K562 (cell line): Measurements from ENCODE around the gene STK24. TPM values are rescaled to one million over a fixed set of nuclear protein-coding genes. Genes with fewer than 3 reads are reported as not detected.

Source experiments
- ATAC-seq: fragments of 200-7000 bp; cut with Tn5 transposase; 3 replicates; pipeline ENCODE4 v1.9.1; 2020; ENCODE audit warnings: moderate library complexity
- BruUV-seq: library from RNA; stranded (reverse); fragments of 400-500 nt; replicated peaks from 2 replicates; lab custom pipeline; 2021; lab: Mats Ljungman, UMichigan
- CTCF ChIA-PET: fragments of 300-600 bp; formaldehyde crosslinking; extraction: SDS; loops from one replicate; lab custom pipeline; 2021; ENCODE audit warnings: low intra/inter-chr PET ratio; lab: Yijun Ruan, JAX
- POLR2A ChIA-PET: fragments of 300-600, 350-650 bp; sonication (Branson Sonifier 250); formaldehyde crosslinking; extraction: SDS; loops from one replicate; lab custom pipeline; 2021; ENCODE audit warnings: antibody characterized with exemption, inconsistent platforms; lab: Yijun Ruan, JAX
- DNase-seq, 4 experiments: peaks; one replicate each; pipeline versions ENCODE4 v3.0.0 to v3.0.0-alpha.2; 2011 to 2018; ENCODE audit warnings: low spot score in 3 of 4, mixed read lengths in 3 of 4; ENCODE audit errors: extremely low read depth in 1 of 4
- FAIRE-seq: peaks from 2 replicates; lab custom pipeline; 2011; peaks lifted over from hg19 to GRCh38; lab: Jason Lieb, UNC
- H2AFZ ChIP-seq: 2 replicates; pipeline ENCODE4 v1.6.0; 2011; ENCODE audit warnings: low read depth, low read length, control low read depth, inconsistent platforms
- H3K27ac ChIP-seq: fragments of 200-600 bp; 3 replicates; pipeline ENCODE4 v1.8.0; 2011; ENCODE audit warnings: low read depth, mild to moderate bottlenecking, control low read depth, inconsistent platforms, low read length, moderate library complexity, mixed read lengths; ENCODE audit errors: extremely low read depth
- H3K27me3 ChIP-seq, 2 experiments: fragments of 300-600 bp in 1 of 2; 2 replicates in 1 of 2; 3 replicates in 1 of 2; pipeline versions ENCODE4 v1.6.0 to v1.8.0; 2011; ENCODE audit warnings: inconsistent platforms in 2 of 2, low read length in 2 of 2, mild to moderate bottlenecking in 1 of 2, mixed read lengths in 1 of 2, moderate library complexity in 1 of 2; ENCODE audit not compliant: control insufficient read depth in 2 of 2, insufficient read depth in 2 of 2
- H3K36me3 ChIP-seq: fragments of 300-600 bp; 3 replicates; pipeline ENCODE4 v1.8.0; 2011; ENCODE audit warnings: mild to moderate bottlenecking, low read length, inconsistent platforms; ENCODE audit not compliant: control insufficient read depth, insufficient read depth
- H3K4me1 ChIP-seq, 2 experiments: fragments of 200-600 bp in 1 of 2; replicated peaks in 1 of 2; 2 replicates in 1 of 2; 3 replicates in 1 of 2; pipeline versions ENCODE4 v1.5.1 to v1.8.0; 2011; ENCODE audit warnings: inconsistent platforms in 2 of 2, low read length in 2 of 2, mild to moderate bottlenecking in 1 of 2, mixed read lengths in 1 of 2, moderate library complexity in 1 of 2; ENCODE audit not compliant: control insufficient read depth in 2 of 2, insufficient read depth in 2 of 2
- H3K4me2 ChIP-seq: 2 replicates; pipeline ENCODE4 v1.6.1; 2011; ENCODE audit warnings: low read length, control low read depth, inconsistent platforms, mixed read lengths; ENCODE audit not compliant: insufficient read depth
- H3K4me3 ChIP-seq: fragments of 200-600 bp; sonication (generic), shearing (Covaris generic); 2 replicates; pipeline ENCODE4 v1.5.1; 2016; ENCODE audit warnings: control low read depth, inconsistent platforms
- H3K79me2 ChIP-seq: fragments of 200-600 bp; 3 replicates; pipeline ENCODE4 v1.8.0; 2011; ENCODE audit warnings: low read length, inconsistent platforms; ENCODE audit not compliant: control insufficient read depth, insufficient read depth
- H3K9ac ChIP-seq, 2 experiments: 2 replicates each; pipeline versions ENCODE4 v1.6.0 to v1.6.1; 2011; ENCODE audit warnings: low read depth in 2 of 2, low read length in 2 of 2, control low read depth in 1 of 2, inconsistent platforms in 1 of 2, mild to moderate bottlenecking in 1 of 2, mixed read lengths in 1 of 2; ENCODE audit not compliant: insufficient read depth in 1 of 2
- H3K9me1 ChIP-seq: one replicate; pipeline ENCODE4 v1.6.0; 2011; ENCODE audit warnings: inconsistent platforms, mild to moderate bottlenecking, low read length, moderate library complexity; ENCODE audit not compliant: control insufficient read depth, insufficient read depth
- H3K9me3 ChIP-seq: replicated peaks from 2 replicates; pipeline ENCODE4 v1.5.1; 2011; ENCODE audit warnings: low read depth, low read length, inconsistent platforms; ENCODE audit not compliant: control insufficient read depth, insufficient read depth
- H4K20me1 ChIP-seq: replicated peaks from 2 replicates; pipeline ENCODE4 v1.6.1; 2011; ENCODE audit warnings: low read length, inconsistent platforms, mixed read lengths; ENCODE audit not compliant: control insufficient read depth, insufficient read depth
- BACH1 ChIP-seq: fragments of 200-800 bp; sonication (Bioruptor generic); IDR thresholded peaks from 2 replicates; pipeline ENCODE4 v1.6.1; 2016; ENCODE audit warnings: missing genetic modification characterization, missing compliant biosample characterization
- C11orf30 ChIP-seq: fragments of 450-650 bp; IDR thresholded peaks from 2 replicates; pipeline ENCODE4 v1.6.1; 2016; ENCODE audit warnings: low read depth, mild to moderate bottlenecking
- HDAC6 ChIP-seq: IDR thresholded peaks from 2 replicates; pipeline ENCODE4 v1.6.1; 2012; ENCODE audit warnings: low read depth, mild to moderate bottlenecking, control low read depth, inconsistent platforms, low read length, moderate library complexity
- HMGXB4 ChIP-seq: sonication (generic); formaldehyde crosslinking; IDR thresholded peaks from 2 replicates; pipeline ENCODE4 v1.8.1; 2023; ENCODE audit warnings: mild to moderate bottlenecking, missing genetic modification reagents
- JUNB ChIP-seq: fragments of 450-650 bp; formaldehyde crosslinking; conservative IDR thresholded peaks from 2 replicates; pipeline ENCODE4 v1.4.0; 2020; ENCODE audit warnings: mild to moderate bottlenecking
- KAT7 ChIP-seq: sonication (generic); formaldehyde crosslinking; IDR thresholded peaks from 2 replicates; pipeline ENCODE4 v1.8.0; 2022; ENCODE audit warnings: missing genetic modification reagents, mild to moderate bottlenecking, borderline replicate concordance
- MCM7 ChIP-seq, 2 experiments: fragments of 450-650 bp; IDR thresholded peaks; 2 replicates each; pipeline ENCODE4 v1.6.1; 2016 to 2018
- MXI1 ChIP-seq: IDR thresholded peaks from 2 replicates; pipeline ENCODE4 v1.6.1; 2011; ENCODE audit warnings: low read depth, mild to moderate bottlenecking, improper control_type of control experiment, low read length
- NCOR1 ChIP-seq: fragments of 450-650 bp; IDR thresholded peaks from 2 replicates; pipeline ENCODE4 v1.6.1; 2016; ENCODE audit warnings: mild to moderate bottlenecking, moderate library complexity
- RFX5 ChIP-seq: IDR thresholded peaks from 2 replicates; pipeline ENCODE4 v1.6.1; 2011; ENCODE audit warnings: low read depth, mild to moderate bottlenecking, improper control_type of control experiment, low read length
- TRIM25 ChIP-seq: fragments of 450-650 bp; IDR thresholded peaks from 2 replicates; pipeline ENCODE4 v1.7.0; 2016; ENCODE audit warnings: borderline replicate concordance
- ZFP30 ChIP-seq: fragments of 250-450 bp; sonication (Bioruptor Pico); IDR thresholded peaks from 2 replicates; pipeline ENCODE4 v1.8.0; 2022; ENCODE audit warnings: moderate library complexity, mild to moderate bottlenecking, inconsistent platforms, borderline replicate concordance
- ZNF277 ChIP-seq: fragments of 250-450 bp; sonication (Bioruptor Pico); IDR thresholded peaks from 2 replicates; pipeline ENCODE4 v1.8.0; 2022; ENCODE audit warnings: inconsistent platforms, mild to moderate bottlenecking, moderate library complexity, borderline replicate concordance
- ZNF3 ChIP-seq: fragments of 250-450 bp; sonication (Bioruptor Pico); IDR thresholded peaks from 2 replicates; pipeline ENCODE4 v1.5.0; 2021; ENCODE audit warnings: mild to moderate bottlenecking, moderate library complexity
- ZNF384 ChIP-seq: IDR thresholded peaks from 2 replicates; pipeline ENCODE4 v1.6.1; 2012; ENCODE audit warnings: low read depth, low read length, improper control_type of control experiment
- ZNF512 ChIP-seq: IDR thresholded peaks from 2 replicates; pipeline ENCODE4 v1.6.1; 2016; ENCODE audit warnings: missing genetic modification characterization, missing compliant biosample characterization
- WGBS: fragments of 100-300 bp; shearing (Covaris generic); methylation state at CpG from one replicate; pipeline ENCODE4 v1.1.6; 2016; ENCODE audit warnings: low coverage, mixed read lengths; ENCODE audit not compliant: insufficient coverage; ENCODE audit errors: missing lambda C conversion rate; 5-methylcytosine and 5-hydroxymethylcytosine counted together
- in situ Hi-C: fragments of 300-500 bp; cut with MboI; formaldehyde crosslinking; loops from 4 replicates; pipeline ENCODE4 v1.15.0; 2018; ENCODE audit warnings: inconsistent platforms, mixed read lengths
- intact Hi-C: fragments of 100-400 bp; cut with micrococcal nuclease; formaldehyde crosslinking; loops from 2 replicates; pipeline ENCODE4 v1.14.2; 2022
- polyA plus RNA-seq, 8 experiments: library from polyadenylated mRNA; depleted of rRNA in 4 of 8; stranded (reverse) in 5 of 8; unstranded in 3 of 8; fragments of >200 nt; fragmentation: Nextera tagmentation in 2 of 8; fragmentation: Illumina TruSeq in 1 of 8; extraction: Ambion mirVana in 2 of 8; extraction: Trizol in 1 of 8; gene quantifications; 2 replicates each; pipeline versions ENCODE4 v1.2.1 to v1.2.3, GENCODE V29; 2011 to 2014; ENCODE audit warnings: inconsistent platforms in 1 of 8, missing spikeins in 1 of 8
- total RNA-seq, 7 experiments: library from RNA; depleted of rRNA in 6 of 7; stranded (reverse); fragments of >200 nt in 6 of 7; fragmentation: Illumina TruSeq in 2 of 7; extraction: Trizol in 2 of 7; gene quantifications; 2 replicates each; pipeline versions ENCODE4 v1.2.1 to v1.2.3, GENCODE V29; 2011 to 2021; ENCODE audit warnings: low replicate concordance in 1 of 7

STK24 gene
- total and polyA plus RNA-seq, 9 of the 15 experiments (the other 6 are each of a cell fraction or from before 2014, with no cell fraction given): 3.8 to 78.4 (median 28.2) TPM

GRCh38 chr13:98461486-98462240, 115.2 kb downstream of the STK24 start:
- WGBS: 97% methylated on average over 5 of the region's 16 CpGs
- no peak for ATAC-seq
- Histone ChIP-seq H3K4me1 (no peaks in the 10 kb centered on the region), H3K4me2 (no peak overlapping the region), H2AFZ (no peak overlapping the region), H3K9ac (no peak overlapping the region), H3K36me3 (peaks cover 56% of the 10 kb centered on the region; the same call in 2 of the 3 replicates), H3K27ac (no peak overlapping the region), H3K4me3 (no peak overlapping the region), H3K9me3 (no peaks in the 10 kb centered on the region), H3K79me2 (no peaks in the 10 kb centered on the region), H3K27me3 (no peaks in the 10 kb centered on the region), H4K20me1 (no peaks in the 10 kb centered on the region), H3K9me1 (no peaks in the 10 kb centered on the region)
- DNase-seq: no peak
- in situ Hi-C loops (no loop called here), intact Hi-C loops (no loop called here)
- BruUV-seq: no TSS peak
- no peak for FAIRE-seq
- POLR2A ChIA-PET: interaction anchor here (0.6 kb wide), 1 partner anchor 134 kb away, joined by 3 read pairs; no protein-coding TSS in a partner anchor
- CTCF ChIA-PET: no interaction called here
- TF ChIP-seq ZNF384 (no peak), HDAC6 (no peak), MXI1 (no peak), ZNF512 (tag) (no peak), KAT7 (CRISPR knock-in tag) (no peak), MCM7 (IDR thresholded peaks at IDR 0.05) (no peak), ZFP30 (no peak), BACH1 (tag) (no peak), C11orf30 (no peak), HMGXB4 (no peak), NCOR1 (no peak), TRIM25 (no peak), ZNF3 (CRISPR knock-in tag) (no peak), RFX5 (no peak), ZNF277 (no peak), JUNB (CRISPR knock-in tag) (no peak)
